Sigmoid colon (tissue), 7 donors: Measurements from ENCODE around the gene PNLIPRP3. TPM values are rescaled to one million over a fixed set of nuclear protein-coding genes. Genes with fewer than 3 reads are reported as not detected.

ENCODE experiments used
- DNase-seq: peaks from one replicate; pipeline ENCODE4 v3.0.0-alpha.2; 2019
- H3K27ac ChIP-seq, 4 donors: fragments of 200-600 bp; sonication (generic); one replicate each; pipeline ENCODE4 v1.5.1; 2016 to 2019; ENCODE audit warnings: mild to moderate bottlenecking in 1 of 4
- H3K27me3 ChIP-seq, 3 donors: fragments of 200-600 bp; sonication (generic); one replicate each; pipeline ENCODE4 v1.5.1; 2019; ENCODE audit warnings: mild to moderate bottlenecking in 1 of 3
- H3K36me3 ChIP-seq, 4 donors: fragments of 200-600 bp; sonication (generic); one replicate each; pipeline ENCODE4 v1.5.1; 2016 to 2019
- H3K4me1 ChIP-seq, 4 donors: fragments of 200-600 bp; sonication (generic); one replicate each; pipeline ENCODE4 v1.5.1; 2017 to 2019
- H3K4me3 ChIP-seq, 4 donors: fragments of 200-600 bp; sonication (generic); one replicate each; pipeline ENCODE4 v1.5.1; 2017 to 2019; ENCODE audit warnings: mild to moderate bottlenecking in 2 of 4, moderate library complexity in 1 of 4
- H3K9me3 ChIP-seq, 4 donors: fragments of 200-600 bp in 3 of 4; sonication (generic) in 3 of 4; one replicate each; pipeline versions ENCODE4 v1.5.1 to v1.6.1; 2013 to 2019
- CTCF ChIP-seq, 4 experiments: fragments of 450-650 bp in 3 of 4; fragments of 200-600 bp in 1 of 4; IDR thresholded peaks; one replicate each; pipeline ENCODE4 v1.5.1; 2016 to 2019; ENCODE audit warnings: antibody characterized with exemption in 4 of 4, mild to moderate bottlenecking in 3 of 4, moderate library complexity in 2 of 4
- EP300 ChIP-seq, 4 donors: sonication (generic); formaldehyde crosslinking; IDR thresholded peaks; one replicate each; pipeline ENCODE4 v1.6.1; 2017; ENCODE audit warnings: antibody characterized with exemption in 4 of 4
- POLR2A ChIP-seq, 2 donors: fragments of 450-650 bp; IDR thresholded peaks; one replicate each; pipeline ENCODE4 v1.6.1; 2016; ENCODE audit warnings: antibody characterized with exemption in 2 of 2, mild to moderate bottlenecking in 2 of 2, moderate library complexity in 2 of 2
- POLR2AphosphoS5 ChIP-seq, 4 donors: sonication (generic); formaldehyde crosslinking; IDR thresholded peaks; one replicate each; pipeline ENCODE4 v1.6.1; 2017; ENCODE audit warnings: antibody characterized with exemption in 4 of 4
- WGBS, 2 donors: extraction: QIAGEN DNeasy Blood & Tissue Kit; methylation state at CpG; one replicate each; pipeline ENCODE4 v1.1.7; 2013; 5-methylcytosine and 5-hydroxymethylcytosine counted together
- intact Hi-C: fragments of 100-400 bp; cut with DNase I; formaldehyde crosslinking; loops from one replicate; pipeline ENCODE4 v1.15.1; 2023
- polyA plus RNA-seq, 3 donors: library from polyadenylated mRNA; stranded (reverse); fragments of 200-250 nt; gene quantifications; one replicate each; pipeline ENCODE4 v1.2.3, GENCODE V29; 2013
- total RNA-seq, 4 donors: library from RNA; depleted of rRNA; stranded (reverse); fragments of >200 nt; gene quantifications; one replicate each; pipeline ENCODE4 v1.1.0, GENCODE V29; 2016
- donor health status: healthy with polysubstance abuse.
- donor health status: Bipolar disorder and iron deficiency.
- donor health status: healthy.

Gene PNLIPRP3
- total and polyA plus RNA-seq, 7 donors, result 0.54 TPM; not detected in 6

GRCh38 chr10:116395223-116395985, 32.2 kb upstream of the PNLIPRP3 start:
- H3K4me1 ChIP-seq, result no peaks in the 10 kb centered on the region
- H3K36me3 ChIP-seq, result no peaks in the 10 kb centered on the region
- DNase-seq, result no peak
- no peaks in the 10 kb centered on the region for H3K27me3 ChIP-seq
- no peak overlapping the region for H3K27ac ChIP-seq
- intact Hi-C loops, result no loop called here
- H3K4me3 ChIP-seq, result no peak overlapping the region
- H3K9me3 ChIP-seq, result no peaks in the 10 kb centered on the region
- 67 to 82% methylated on average over 13 of the region's 13 CpGs for WGBS, 2 donors
- TF ChIP-seq POLR2A (IDR thresholded peaks at IDR 0.05) (no peak), POLR2AphosphoS5 (IDR thresholded peaks at IDR 0.05) (no peak), CTCF (IDR thresholded peaks at IDR 0.05) (no peak), EP300 (IDR thresholded peaks at IDR 0.05) (no peak)

GRCh38 chr10:116398224-116398623, 29.4 kb upstream of the PNLIPRP3 start:
- H3K27ac ChIP-seq, result no peak overlapping the region
- no peak for DNase-seq
- no peaks in the 10 kb centered on the region for H3K4me1 ChIP-seq
- no peak overlapping the region for H3K4me3 ChIP-seq
- no peaks in the 10 kb centered on the region for H3K36me3 ChIP-seq
- no peaks in the 10 kb centered on the region for H3K9me3 ChIP-seq
- intact Hi-C loops, result no loop called here
- H3K27me3 ChIP-seq, result no peaks in the 10 kb centered on the region
- 44% methylated on average over 5 of the region's 5 CpGs for whole genome bisulfite sequencing, 2 donors
- TF ChIP-seq POLR2A (IDR thresholded peaks at IDR 0.05), result no peak

GRCh38 chr10:116402858-116403257, 24.8 kb upstream of the PNLIPRP3 start:
- H3K36me3 ChIP-seq, result no peaks in the 10 kb centered on the region
- H3K4me1 ChIP-seq, result no peaks in the 10 kb centered on the region
- TF ChIP-seq EP300 (IDR thresholded peaks at IDR 0.05) (no peak), CTCF (IDR thresholded peaks at IDR 0.05) (no peak), POLR2A (IDR thresholded peaks at IDR 0.05) (no peak), POLR2AphosphoS5 (IDR thresholded peaks at IDR 0.05) (no peak)
- intact Hi-C loops, result no loop called here
- no peaks in the 10 kb centered on the region for H3K27me3 ChIP-seq
- no peak overlapping the region for H3K27ac ChIP-seq
- no peak overlapping the region for H3K4me3 ChIP-seq
- WGBS, 2 donors, result 91 to 92% methylated on average over 3 of the region's 3 CpGs
- no peak for DNase-seq
- H3K9me3 ChIP-seq, result no peaks in the 10 kb centered on the region

- Histone ChIP-seq H3K36me3 (no peaks in the 10 kb centered on the region), H3K4me3 (no peak overlapping the region), H3K27ac (no peak overlapping the region), H3K27me3 (no peaks in the 10 kb centered on the region), H3K4me1 (no peaks in the 10 kb centered on the region), H3K9me3 (no peaks in the 10 kb centered on the region)
- intact Hi-C loops, result no loop called here
- no peak for DNase-seq
- 61 to 79% methylated on average over 6 of the region's 6 CpGs for WGBS, 2 donors
- TF ChIP-seq POLR2AphosphoS5 (IDR thresholded peaks at IDR 0.05) (no peak), CTCF (IDR thresholded peaks at IDR 0.05) (no peak), POLR2A (IDR thresholded peaks at IDR 0.05) (no peak), EP300 (IDR thresholded peaks at IDR 0.05) (no peak)
Observed at GRCh38 chr10:116403740-116404250, 23.9 kb upstream of the PNLIPRP3 start.

GRCh38 chr10:116408719-116409118, 18.9 kb upstream of the PNLIPRP3 start:
- intact Hi-C loops, result no loop called here
- Histone ChIP-seq H3K27me3 (no peaks in the 10 kb centered on the region), H3K9me3 (no peaks in the 10 kb centered on the region), H3K4me3 (no peak overlapping the region), H3K27ac (no peak overlapping the region), H3K4me1 (no peaks in the 10 kb centered on the region), H3K36me3 (no peaks in the 10 kb centered on the region)
- TF ChIP-seq POLR2AphosphoS5 (IDR thresholded peaks at IDR 0.05) (no peak), EP300 (IDR thresholded peaks at IDR 0.05) (no peak), CTCF (IDR thresholded peaks at IDR 0.05) (no peak), POLR2A (IDR thresholded peaks at IDR 0.05) (no peak)
- no peak for DNase-seq
- 54 to 55% methylated on average over 7 of the region's 7 CpGs for WGBS, 2 donors
